Measurements from ENCODE around the gene PTPRM. TPM values are rescaled to one million over a fixed set of nuclear protein-coding genes. Genes with fewer than 3 reads are reported as not detected.

PTPRM gene
- total and polyA plus RNA-seq, 5 donors from 2014 or later = 1.1 to 4.6 (median 3.6) TPM

DNA sequence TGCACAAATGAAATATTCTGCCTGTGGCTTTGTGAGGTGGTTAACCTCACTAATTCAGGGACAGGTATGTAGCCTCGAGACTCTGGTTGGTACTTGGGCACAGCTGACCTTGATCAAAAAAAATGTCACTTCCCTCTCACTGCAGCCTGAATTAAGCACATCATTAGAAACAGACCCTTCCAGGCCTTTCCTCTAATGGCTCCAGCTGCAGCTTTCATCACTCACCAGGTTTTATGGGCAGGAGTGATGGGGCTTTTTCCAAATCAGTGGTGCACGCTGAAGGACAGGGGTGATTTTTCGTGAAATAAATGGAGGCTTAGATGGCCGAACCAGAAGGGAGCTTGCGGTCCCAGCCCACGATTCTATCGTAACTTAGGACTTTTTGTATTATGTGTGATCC is 829.1 kb downstream of the PTPRM start:
- ATAC-seq (ENCODE audit: low read depth in 2 of 2) (no peak), DNase-seq (no peak)
- peaks cover 0 to 2% (median 0%) of the 10 kb centered on the region in 7 donors for H3K9me3 Mint-ChIP-seq
- no peak overlapping the region for H3K27ac Mint-ChIP-seq
- H3K4me3 ChIP-seq (ENCODE audit: low read depth, low read length) = no peak overlapping the region
- no peaks in the 10 kb centered on the region for H3K36me3 ChIP-seq (ENCODE audit: control insufficient read depth, insufficient read depth, low read length)
- H3K27me3 Mint-ChIP-seq = no peaks in the 10 kb centered on the region
- H3K9me3 ChIP-seq (ENCODE audit: control insufficient read depth in 2 of 2, low read length in 2 of 2) = no peaks in the 10 kb centered on the region
- no peak overlapping the region for H3K27ac ChIP-seq (ENCODE audit: insufficient read depth, low read length, poor library complexity, severe bottlenecking)
- H3K36me3 Mint-ChIP-seq = no peaks in the 10 kb centered on the region
- no peaks in the 10 kb centered on the region for H3K27me3 ChIP-seq (ENCODE audit: control insufficient read depth, insufficient read depth, low read length)
- no peaks in the 10 kb centered on the region for H3K4me1 ChIP-seq (ENCODE audit: control insufficient read depth, insufficient read depth, low read length, poor library complexity, severe bottlenecking)
- H3K4me1 Mint-ChIP-seq = no peaks in the 10 kb centered on the region
- no peak overlapping the region for H3K4me3 Mint-ChIP-seq

GRCh38 chr18:8397034-8397433 is 829.9 kb downstream of the PTPRM start:
- Histone ChIP-seq H3K4me1 (ENCODE audit: control insufficient read depth, insufficient read depth, low read length, poor library complexity, severe bottlenecking) (no peaks in the 10 kb centered on the region), H3K36me3 (ENCODE audit: control insufficient read depth, insufficient read depth, low read length) (no peaks in the 10 kb centered on the region), H3K27ac (ENCODE audit: insufficient read depth, low read length, poor library complexity, severe bottlenecking) (no peak overlapping the region), H3K27me3 (ENCODE audit: control insufficient read depth, insufficient read depth, low read length) (no peaks in the 10 kb centered on the region), H3K9me3 (ENCODE audit: control insufficient read depth in 2 of 2, low read length in 2 of 2) (no peaks in the 10 kb centered on the region), H3K4me3 (ENCODE audit: low read depth, low read length) (no peak overlapping the region)
- DNase-seq = no peak
- H3K27ac Mint-ChIP-seq = no peak overlapping the region
- no peaks in the 10 kb centered on the region for H3K27me3 Mint-ChIP-seq
- peaks cover 0 to 2% (median 0%) of the 10 kb centered on the region in 7 donors for H3K9me3 Mint-ChIP-seq
- ATAC-seq (ENCODE audit: low read depth in 2 of 2) = no peak
- H3K4me1 Mint-ChIP-seq = no peaks in the 10 kb centered on the region
- H3K4me3 Mint-ChIP-seq = no peak overlapping the region
- H3K36me3 Mint-ChIP-seq = no peaks in the 10 kb centered on the region

DNA sequence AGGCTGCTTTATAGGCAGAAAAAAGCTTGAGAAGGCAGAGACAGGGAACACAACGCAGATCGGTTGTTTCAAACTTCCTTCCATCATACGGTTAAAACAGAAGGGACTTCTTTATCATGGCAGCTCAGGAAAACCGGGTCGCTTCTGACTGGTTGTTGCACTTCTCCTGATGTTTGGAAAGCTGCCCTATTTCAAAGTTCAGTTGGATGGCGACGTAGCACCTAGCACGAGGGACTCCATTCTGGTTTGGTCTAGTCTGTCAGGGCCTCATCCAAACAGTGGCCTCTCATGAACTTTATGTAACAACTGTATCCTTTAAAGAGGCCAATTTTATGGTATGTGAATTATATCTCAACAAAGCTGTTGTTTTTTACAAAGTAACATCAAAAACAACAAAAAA is 832.0 kb downstream of the PTPRM start:
- DNase-seq (no peak), ATAC-seq (ENCODE audit: low read depth in 2 of 2) (no peak)
- H3K36me3 ChIP-seq (ENCODE audit: control insufficient read depth, insufficient read depth, low read length) = no peaks in the 10 kb centered on the region
- Mint-ChIP-seq H3K4me1 (no peaks in the 10 kb centered on the region), H3K9me3 (peaks cover 0 to 2% (median 0%) of the 10 kb centered on the region in 7 donors), H3K36me3 (no peaks in the 10 kb centered on the region), H3K27me3 (no peaks in the 10 kb centered on the region), H3K27ac (no peak overlapping the region), H3K4me3 (no peak overlapping the region)
- no peaks in the 10 kb centered on the region for H3K9me3 ChIP-seq (ENCODE audit: control insufficient read depth in 2 of 2, low read length in 2 of 2)
- no peak overlapping the region for H3K4me3 ChIP-seq (ENCODE audit: low read depth, low read length)
- no peaks in the 10 kb centered on the region for H3K4me1 ChIP-seq (ENCODE audit: control insufficient read depth, insufficient read depth, low read length, poor library complexity, severe bottlenecking)
- no peaks in the 10 kb centered on the region for H3K27me3 ChIP-seq (ENCODE audit: control insufficient read depth, insufficient read depth, low read length)
- H3K27ac ChIP-seq (ENCODE audit: insufficient read depth, low read length, poor library complexity, severe bottlenecking) = no peak overlapping the region

DNA sequence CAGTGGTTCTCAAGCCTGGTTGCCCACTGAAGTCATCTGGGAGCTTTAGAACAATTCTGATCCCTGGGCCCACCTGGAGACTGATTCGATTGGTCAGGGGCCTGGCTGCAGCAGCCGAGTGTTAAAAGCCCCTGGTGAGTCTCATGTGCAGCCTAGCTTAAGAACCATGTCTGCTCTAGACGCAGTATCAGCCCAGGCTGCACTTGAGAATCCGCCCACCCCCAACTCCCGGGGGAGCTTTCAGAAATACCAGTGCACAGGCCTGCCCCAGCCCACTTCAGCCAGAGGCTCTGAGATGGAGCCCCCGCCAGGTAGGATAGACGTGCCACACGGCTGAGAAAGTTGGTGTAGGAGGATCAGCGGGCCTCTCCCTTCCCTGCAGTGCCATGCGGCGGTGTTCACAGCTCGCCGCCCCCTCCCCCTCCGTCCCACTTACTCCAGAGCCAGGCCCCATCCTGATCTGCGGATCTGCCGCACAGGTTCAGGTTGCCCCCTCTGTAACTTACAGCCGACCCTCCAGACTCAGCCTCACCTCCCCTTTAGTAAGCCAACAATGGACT is 833.2 kb downstream of the PTPRM start:
- H3K4me1 Mint-ChIP-seq = no peaks in the 10 kb centered on the region
- no peak overlapping the region for H3K27ac ChIP-seq (ENCODE audit: insufficient read depth, low read length, poor library complexity, severe bottlenecking)
- H3K4me3 ChIP-seq (ENCODE audit: low read depth, low read length) = no peak overlapping the region
- no peaks in the 10 kb centered on the region for H3K9me3 Mint-ChIP-seq
- ATAC-seq (ENCODE audit: low read depth in 2 of 2) (no peak), DNase-seq (no peak)
- no peaks in the 10 kb centered on the region for H3K27me3 Mint-ChIP-seq
- no peaks in the 10 kb centered on the region for H3K36me3 ChIP-seq (ENCODE audit: control insufficient read depth, insufficient read depth, low read length)
- no peak overlapping the region for H3K4me3 Mint-ChIP-seq
- no peaks in the 10 kb centered on the region for H3K9me3 ChIP-seq (ENCODE audit: control insufficient read depth in 2 of 2, low read length in 2 of 2)
- H3K36me3 Mint-ChIP-seq = no peaks in the 10 kb centered on the region
- H3K27me3 ChIP-seq (ENCODE audit: control insufficient read depth, insufficient read depth, low read length) = no peaks in the 10 kb centered on the region
- H3K27ac Mint-ChIP-seq = no peak overlapping the region
- no peaks in the 10 kb centered on the region for H3K4me1 ChIP-seq (ENCODE audit: control insufficient read depth, insufficient read depth, low read length, poor library complexity, severe bottlenecking)

DNA sequence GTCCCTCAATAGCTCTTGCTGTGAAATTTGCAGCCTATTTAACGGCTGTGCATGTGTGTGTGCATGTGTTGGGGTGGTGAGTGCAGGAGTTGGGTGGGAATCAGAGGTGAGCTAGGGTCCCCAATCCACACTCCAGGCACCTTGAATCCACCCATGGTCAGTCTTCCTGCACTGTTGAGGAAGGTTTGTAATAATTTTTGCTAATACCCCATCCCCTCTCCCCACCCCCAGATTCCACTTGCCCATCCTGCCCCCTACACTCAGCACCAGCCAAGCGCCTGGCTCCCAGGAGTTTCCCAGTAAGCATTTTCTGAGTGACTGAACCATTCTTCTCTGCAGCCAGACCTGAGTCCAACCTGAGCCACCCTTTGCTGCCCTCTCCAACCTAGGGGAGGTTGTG is 833.7 kb downstream of the PTPRM start:
- H3K9me3 ChIP-seq (ENCODE audit: control insufficient read depth in 2 of 2, low read length in 2 of 2) = no peaks in the 10 kb centered on the region
- Mint-ChIP-seq H3K4me1 (no peaks in the 10 kb centered on the region), H3K27me3 (no peaks in the 10 kb centered on the region), H3K27ac (no peak overlapping the region), H3K36me3 (no peaks in the 10 kb centered on the region), H3K9me3 (no peaks in the 10 kb centered on the region), H3K4me3 (no peak overlapping the region)
- no peak overlapping the region for H3K4me3 ChIP-seq (ENCODE audit: low read depth, low read length)
- no peaks in the 10 kb centered on the region for H3K36me3 ChIP-seq (ENCODE audit: control insufficient read depth, insufficient read depth, low read length)
- H3K27me3 ChIP-seq (ENCODE audit: control insufficient read depth, insufficient read depth, low read length) = no peaks in the 10 kb centered on the region
- H3K4me1 ChIP-seq (ENCODE audit: control insufficient read depth, insufficient read depth, low read length, poor library complexity, severe bottlenecking) = no peaks in the 10 kb centered on the region
- no peak overlapping the region for H3K27ac ChIP-seq (ENCODE audit: insufficient read depth, low read length, poor library complexity, severe bottlenecking)
- ATAC-seq (ENCODE audit: low read depth in 2 of 2) (no peak), DNase-seq (no peak)

DNA sequence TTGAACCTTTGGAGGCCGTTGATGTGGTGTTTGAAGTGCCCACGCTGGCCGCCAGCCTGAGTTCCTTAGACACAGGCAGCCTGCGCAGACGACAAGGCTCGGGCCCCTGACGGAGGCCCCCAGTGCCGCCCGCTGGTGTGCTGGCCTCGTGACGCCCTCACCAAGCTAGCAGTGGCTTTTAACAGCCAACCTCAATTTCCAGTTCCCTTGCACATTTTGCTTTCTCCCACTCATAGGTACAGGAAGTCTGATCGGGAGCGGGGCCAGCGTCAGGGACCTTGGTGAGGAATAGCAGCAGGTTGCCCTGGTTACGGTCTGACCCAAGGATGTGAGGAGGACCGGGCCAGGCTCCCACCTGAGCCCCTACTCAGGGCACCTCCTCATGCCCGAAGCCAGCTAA is 834.5 kb downstream of the PTPRM start:
- H3K9me3 ChIP-seq (ENCODE audit: control insufficient read depth in 2 of 2, low read length in 2 of 2) = no peaks in the 10 kb centered on the region
- no peaks in the 10 kb centered on the region for H3K4me1 ChIP-seq (ENCODE audit: control insufficient read depth, insufficient read depth, low read length, poor library complexity, severe bottlenecking)
- Mint-ChIP-seq H3K4me3 (no peak overlapping the region), H3K9me3 (no peaks in the 10 kb centered on the region), H3K27ac (no peak overlapping the region), H3K27me3 (no peaks in the 10 kb centered on the region), H3K36me3 (no peaks in the 10 kb centered on the region), H3K4me1 (no peaks in the 10 kb centered on the region)
- ATAC-seq (ENCODE audit: low read depth in 2 of 2) = no peak
- H3K27me3 ChIP-seq (ENCODE audit: control insufficient read depth, insufficient read depth, low read length) = no peaks in the 10 kb centered on the region
- H3K27ac ChIP-seq (ENCODE audit: insufficient read depth, low read length, poor library complexity, severe bottlenecking) = no peak overlapping the region
- H3K4me3 ChIP-seq (ENCODE audit: low read depth, low read length) = no peak overlapping the region
- no peak for DNase-seq
- H3K36me3 ChIP-seq (ENCODE audit: control insufficient read depth, insufficient read depth, low read length) = no peaks in the 10 kb centered on the region

DNA sequence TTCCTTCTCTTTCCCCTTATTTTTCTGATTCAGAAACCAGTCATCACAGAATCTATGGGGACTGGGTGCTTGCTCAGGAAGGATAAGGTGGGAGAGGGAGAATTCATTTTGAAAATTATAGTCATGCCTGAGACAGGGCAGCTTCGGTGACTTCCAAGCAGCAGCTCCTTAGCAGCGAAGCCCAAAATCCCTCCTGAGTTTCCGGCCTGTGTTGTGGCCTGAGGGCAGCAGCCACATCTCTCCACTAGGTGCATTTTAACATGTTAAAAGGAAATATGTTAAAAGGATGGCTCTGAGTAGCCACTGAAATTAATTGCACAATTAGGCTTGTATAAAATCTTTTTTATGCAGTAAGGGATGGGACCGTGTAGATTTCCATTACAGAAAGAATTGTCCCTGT is 835.1 kb downstream of the PTPRM start:
- H3K36me3 Mint-ChIP-seq = no peaks in the 10 kb centered on the region
- DNase-seq = no peak
- H3K36me3 ChIP-seq (ENCODE audit: control insufficient read depth, insufficient read depth, low read length) = no peaks in the 10 kb centered on the region
- H3K4me1 Mint-ChIP-seq = no peaks in the 10 kb centered on the region
- no peak for ATAC-seq (ENCODE audit: low read depth in 2 of 2)
- H3K9me3 ChIP-seq (ENCODE audit: control insufficient read depth in 2 of 2, low read length in 2 of 2) = no peaks in the 10 kb centered on the region
- no peaks in the 10 kb centered on the region for H3K9me3 Mint-ChIP-seq
- no peaks in the 10 kb centered on the region for H3K4me1 ChIP-seq (ENCODE audit: control insufficient read depth, insufficient read depth, low read length, poor library complexity, severe bottlenecking)
- H3K27ac ChIP-seq (ENCODE audit: insufficient read depth, low read length, poor library complexity, severe bottlenecking) = no peak overlapping the region
- H3K27me3 Mint-ChIP-seq = no peaks in the 10 kb centered on the region
- no peak overlapping the region for H3K4me3 Mint-ChIP-seq
- no peak overlapping the region for H3K27ac Mint-ChIP-seq
- no peaks in the 10 kb centered on the region for H3K27me3 ChIP-seq (ENCODE audit: control insufficient read depth, insufficient read depth, low read length)
- H3K4me3 ChIP-seq (ENCODE audit: low read depth, low read length) = no peak overlapping the region

DNA sequence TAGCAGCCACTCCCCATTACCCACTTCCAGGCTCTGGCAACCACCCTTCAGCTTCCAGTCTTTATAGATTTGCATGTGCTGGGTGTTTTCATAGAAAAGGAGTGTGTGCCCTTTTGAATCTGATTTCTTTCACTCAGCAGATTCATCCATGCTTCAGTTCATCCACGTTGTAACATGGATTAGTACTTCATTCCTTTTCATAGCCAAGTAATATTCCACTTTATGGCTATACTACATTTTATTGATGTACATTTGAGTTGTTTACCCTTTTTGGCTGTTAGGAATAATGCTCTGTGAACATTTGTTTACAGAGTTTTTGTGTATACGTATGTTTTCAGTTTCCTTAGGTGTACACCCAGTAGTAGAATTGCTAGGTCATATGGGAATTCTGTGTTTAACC is 836.6 kb downstream of the PTPRM start:
- ATAC-seq (ENCODE audit: low read depth in 2 of 2) = no peak
- H3K4me3 Mint-ChIP-seq = no peak overlapping the region
- H3K4me1 ChIP-seq (ENCODE audit: control insufficient read depth, insufficient read depth, low read length, poor library complexity, severe bottlenecking) = no peaks in the 10 kb centered on the region
- H3K27me3 Mint-ChIP-seq = no peaks in the 10 kb centered on the region
- DNase-seq = no peak
- H3K9me3 ChIP-seq (ENCODE audit: control insufficient read depth in 2 of 2, low read length in 2 of 2) = no peaks in the 10 kb centered on the region
- no peaks in the 10 kb centered on the region for H3K4me1 Mint-ChIP-seq
- H3K4me3 ChIP-seq (ENCODE audit: low read depth, low read length) = no peak overlapping the region
- no peaks in the 10 kb centered on the region for H3K36me3 ChIP-seq (ENCODE audit: control insufficient read depth, insufficient read depth, low read length)
- peaks cover 0 to 1% (median 0%) of the 10 kb centered on the region in 7 donors for H3K9me3 Mint-ChIP-seq
- H3K36me3 Mint-ChIP-seq = no peaks in the 10 kb centered on the region
- H3K27me3 ChIP-seq (ENCODE audit: control insufficient read depth, insufficient read depth, low read length) = no peaks in the 10 kb centered on the region
- no peak overlapping the region for H3K27ac Mint-ChIP-seq
- H3K27ac ChIP-seq (ENCODE audit: insufficient read depth, low read length, poor library complexity, severe bottlenecking) = no peak overlapping the region
